HCT116 (cell line): Measurements from ENCODE around the gene ZNF496. TPM values are rescaled to one million over a fixed set of nuclear protein-coding genes. Genes with fewer than 3 reads are reported as not detected.

Experiments
- ATAC-seq: fragments of 200-7000 bp; cut with Tn5 transposase; 2 replicates; pipeline ENCODE4 v1.9.1; 2020; ENCODE audit warnings: mild to moderate bottlenecking, moderate library complexity
- BruUV-seq: library from RNA; stranded (reverse); fragments of 400-500 nt; replicated peaks from 2 replicates; lab custom pipeline; 2021; lab: Mats Ljungman, UMichigan
- CTCF ChIA-PET: fragments of 300-600 bp; sonication (Branson Sonifier 250); formaldehyde crosslinking; loops from one replicate; lab custom pipeline; 2021; ENCODE audit warnings: antibody characterized with exemption; lab: Charles Lee
- POLR2A ChIA-PET: fragments of 300-600, 350-600 bp; sonication (Branson Sonifier 250); formaldehyde crosslinking; loops from one replicate; lab custom pipeline; 2021; ENCODE audit warnings: antibody characterized with exemption; lab: Charles Lee
- RAD21 ChIA-PET, 2 experiments: fragments of 300-600 bp; sonication (Branson Sonifier 250); formaldehyde crosslinking; loops; one replicate each; lab custom pipeline; 2023; ENCODE audit warnings: low total read pairs in 2 of 2; ENCODE audit not compliant: uncharacterized antibody in 2 of 2, unreplicated experiment in 2 of 2, low non-redundant PET in 1 of 2; lab: Charles Lee
- DNase-seq: peaks from one replicate; pipeline ENCODE4 v3.0.0-alpha.2; 2010; ENCODE audit warnings: low read depth, low spot score
- H2AFZ ChIP-seq: fragments of 200-600 bp; shearing (Covaris generic), sonication (generic); 2 replicates; pipeline ENCODE4 v1.6.1; 2017; ENCODE audit warnings: low read depth, mixed run types, mixed read lengths, antibody characterized with exemption, low read length; ENCODE audit not compliant: poor library complexity, severe bottlenecking
- H3K27ac ChIP-seq: 2 replicates; pipeline ENCODE4 v1.5.1; 2012; ENCODE audit warnings: low read depth, low read length
- H3K27me3 ChIP-seq: fragments of 200-600 bp; sonication (generic); 2 replicates; pipeline ENCODE4 v1.6.1; 2016; ENCODE audit warnings: mixed run types, low read length, mixed read lengths; ENCODE audit not compliant: insufficient read depth
- H3K36me3 ChIP-seq, 2 experiments: fragments of 200-500 bp in 1 of 2; fragments of 200-600 bp in 1 of 2; sonication (Bioruptor generic) in 1 of 2; sonication (generic) in 1 of 2; 2 replicates each; pipeline versions ENCODE4 v1.5.1 to v1.6.1; 2014 to 2016; ENCODE audit warnings: low read length in 2 of 2, inconsistent platforms in 1 of 2, mixed read lengths in 1 of 2, mixed run types in 1 of 2; ENCODE audit not compliant: insufficient read depth in 2 of 2, control insufficient read depth in 1 of 2
- H3K4me1 ChIP-seq, 2 experiments: fragments of 200-600 bp in 1 of 2; sonication (generic) in 1 of 2; 2 replicates each; pipeline versions ENCODE4 v1.5.1 to v1.6.1; 2012 to 2017; ENCODE audit warnings: low read length in 2 of 2, inconsistent platforms in 1 of 2, mild to moderate bottlenecking in 1 of 2, mixed read lengths in 1 of 2, mixed run types in 1 of 2, moderate library complexity in 1 of 2; ENCODE audit not compliant: insufficient read depth in 2 of 2, control insufficient read depth in 1 of 2
- H3K4me2 ChIP-seq: fragments of 200-600 bp; sonication (generic); 2 replicates; pipeline ENCODE4 v1.6.1; 2017; ENCODE audit warnings: mixed run types, low read length, mixed read lengths
- H3K4me3 ChIP-seq, 2 experiments: fragments of 200-600 bp in 1 of 2; sonication (generic) in 1 of 2; replicated peaks in 1 of 2; 2 replicates each; pipeline ENCODE4 v1.5.1; 2011 to 2016; ENCODE audit warnings: low read length in 2 of 2, control low read depth in 1 of 2, low read depth in 1 of 2, mild to moderate bottlenecking in 1 of 2, mixed read lengths in 1 of 2, mixed run types in 1 of 2
- H3K79me2 ChIP-seq: fragments of 200-600 bp; sonication (generic); 2 replicates; pipeline ENCODE4 v1.6.1; 2017; ENCODE audit warnings: mild to moderate bottlenecking, mixed run types, low read length, moderate library complexity, mixed read lengths; ENCODE audit not compliant: insufficient read depth
- H3K9ac ChIP-seq: fragments of 200-600 bp; sonication (generic); 2 replicates; pipeline ENCODE4 v1.6.1; 2016; ENCODE audit warnings: low read length, mixed read lengths
- H3K9me2 ChIP-seq: fragments of 200-600 bp; sonication (generic), shearing (Covaris generic); 2 replicates; pipeline ENCODE4 v1.6.1; 2017; ENCODE audit warnings: mixed run types, mild to moderate bottlenecking, moderate library complexity; ENCODE audit not compliant: insufficient read depth
- H3K9me3 ChIP-seq, 2 experiments: fragments of 200-500 bp in 1 of 2; fragments of 200-600 bp in 1 of 2; sonication (Bioruptor generic) in 1 of 2; sonication (generic) in 1 of 2; 2 replicates each; pipeline ENCODE4 v1.6.1; 2014 to 2017; ENCODE audit warnings: low read length in 2 of 2, mixed read lengths in 2 of 2, inconsistent platforms in 1 of 2, low read depth in 1 of 2, mild to moderate bottlenecking in 1 of 2, mixed run types in 1 of 2, moderate library complexity in 1 of 2; ENCODE audit not compliant: control insufficient read depth in 1 of 2, insufficient read depth in 1 of 2
- H4K20me1 ChIP-seq: fragments of 200-600 bp; sonication (generic), shearing (Covaris generic); 2 replicates; pipeline ENCODE4 v1.6.1; 2017; ENCODE audit warnings: mixed run types, mild to moderate bottlenecking, moderate library complexity; ENCODE audit not compliant: insufficient read depth
- CTCF ChIP-seq, 3 experiments: fragments of 200-600 bp in 1 of 3; sonication (generic) in 1 of 3; IDR thresholded peaks in 2 of 3; conservative IDR thresholded peaks in 1 of 3; 2 replicates each; pipeline ENCODE4 v1.5.1; 2012 to 2017; ENCODE audit warnings: low read depth in 2 of 3, low read length in 2 of 3, antibody characterized with exemption in 1 of 3, borderline replicate concordance in 1 of 3, control low read depth in 1 of 3, mild to moderate bottlenecking in 1 of 3, mixed read lengths in 1 of 3, mixed run types in 1 of 3, moderate library complexity in 1 of 3; ENCODE audit not compliant: insufficient read depth in 1 of 3
- ELF1 ChIP-seq: IDR thresholded peaks from 2 replicates; pipeline ENCODE4 v1.6.1; 2012; ENCODE audit warnings: low read depth, borderline replicate concordance
- EZH2phosphoT487 ChIP-seq: fragments of 200-600 bp; IDR thresholded peaks from 2 replicates; pipeline ENCODE4 v1.6.1; 2018; ENCODE audit warnings: antibody characterized with exemption, borderline replicate concordance
- JUND ChIP-seq: IDR thresholded peaks from 2 replicates; pipeline ENCODE4 v1.6.1; 2012
- MAX ChIP-seq: IDR thresholded peaks from 2 replicates; pipeline ENCODE4 v1.6.1; 2012
- POLR2AphosphoS5 ChIP-seq: IDR thresholded peaks from 2 replicates; pipeline ENCODE4 v1.6.1; 2011; ENCODE audit warnings: mild to moderate bottlenecking, low read depth, low read length, moderate library complexity
- REST ChIP-seq: IDR thresholded peaks from 2 replicates; pipeline ENCODE4 v1.6.1; 2012; ENCODE audit warnings: low read depth
- SIN3A ChIP-seq: IDR thresholded peaks from 2 replicates; pipeline ENCODE4 v1.6.1; 2012; ENCODE audit warnings: low read depth
- SP1 ChIP-seq: IDR thresholded peaks from 2 replicates; pipeline ENCODE4 v1.6.1; 2012; ENCODE audit warnings: low read depth
- ZBTB33 ChIP-seq: IDR thresholded peaks from 2 replicates; pipeline ENCODE4 v1.6.1; 2011; ENCODE audit warnings: mild to moderate bottlenecking, low read length, moderate library complexity; ENCODE audit not compliant: insufficient replicate concordance; ENCODE audit errors: extremely low read depth
- ZNF274 ChIP-seq: fragments of 200-500 bp; sonication (Bioruptor generic); IDR thresholded peaks from 2 replicates; pipeline ENCODE4 v1.6.1; 2014; ENCODE audit warnings: mild to moderate bottlenecking, low read depth, low read length, inconsistent platforms
- intact Hi-C: fragments of 100-400 bp; cut with micrococcal nuclease; formaldehyde crosslinking; loops from 2 replicates; pipeline ENCODE4 v1.10.0; 2022
- total RNA-seq: library from RNA; stranded (reverse); gene quantifications from one replicate; pipeline ENCODE4 v1.2.1, GENCODE V29; 2021; ENCODE audit not compliant: unreplicated experiment

Gene ZNF496
- total RNA-seq, 1 experiment from 2014 or later = 37.4 TPM

GRCh38 chr1:247316590-247317197 lies 15.0 kb downstream of the ZNF496 start:
- Histone ChIP-seq H3K9me2 (no peaks in the 10 kb centered on the region), H3K4me1 (no peaks in the 10 kb centered on the region), H4K20me1 (0 out of 2 replicates have a peak, but pooled peaks cover 3% of the 10 kb centered on the region), H3K36me3 (peaks cover 28 to 30% of the 10 kb centered on the region in 2 experiments), H3K4me3 (no peak overlapping the region), H2AFZ (no peak overlapping the region), H3K9me3 (no peaks in the 10 kb centered on the region), H3K79me2 (no peaks in the 10 kb centered on the region), H3K9ac (no peak overlapping the region), H3K27me3 (no peaks in the 10 kb centered on the region), H3K27ac (no peak overlapping the region), H3K4me2 (no peak overlapping the region)
- no TSS peak for BruUV-seq
- DNase-seq (no peak), ATAC-seq (no peak)
- ChIA-PET RAD21 (no interaction called here), POLR2A (no interaction called here), CTCF (no interaction called here)
- TF ChIP-seq POLR2AphosphoS5 = no peak
- TF ChIP-seq REST = no peak
- TF ChIP-seq SIN3A = no peak
- no peak for TF ChIP-seq ZBTB33
- no peak for TF ChIP-seq ZNF274
- TF ChIP-seq CTCF (IDR thresholded peaks at IDR 0.05 in 2 of 3, conservative IDR thresholded peaks at IDR 0.05 in 1 of 3; ENCODE audit: borderline replicate concordance in 1 of 3, insufficient read depth in 1 of 3, low read depth in 2 of 3, low read length in 2 of 3) = no peak
- TF ChIP-seq JUND = no peak
- no peak for TF ChIP-seq SP1
- TF ChIP-seq MAX = no peak
- no peak for TF ChIP-seq EZH2phosphoT487
- TF ChIP-seq ELF1 = no peak
- intact Hi-C loops = no loop called here
